ENCODE measurements around the gene ZSCAN29.

Gene ZSCAN29

DNA sequence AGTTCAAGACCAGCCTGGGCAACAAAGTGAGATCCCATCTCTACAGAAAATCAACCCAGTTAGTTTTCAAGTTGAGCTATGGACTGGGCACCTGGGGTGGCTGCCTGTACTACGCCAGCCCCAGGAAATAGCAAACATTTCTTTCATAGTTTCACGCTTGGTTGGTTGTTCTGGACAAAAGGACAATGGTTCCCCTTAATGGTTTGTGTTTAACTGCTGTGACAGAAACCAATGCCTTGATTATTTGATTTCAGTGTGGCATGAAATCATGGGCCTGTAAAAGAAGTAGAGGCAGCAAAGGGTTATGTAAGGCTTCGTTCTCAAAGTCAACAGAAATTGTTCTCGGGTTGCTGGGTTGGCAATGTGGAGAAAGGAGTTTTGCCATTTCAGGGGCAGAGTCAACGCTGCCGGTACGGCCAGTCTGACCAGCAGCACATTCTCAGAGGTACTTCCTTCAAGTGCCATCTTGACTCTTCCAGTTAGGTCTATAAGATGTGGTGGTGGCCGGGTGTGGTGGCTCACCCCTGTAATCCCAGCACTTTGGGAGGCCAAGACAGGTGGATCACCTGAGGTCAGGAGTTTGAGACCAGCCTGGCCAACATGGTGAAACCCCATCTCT lies 53.2 kb downstream of the ZSCAN29 start:
- H3K27me3 Mint-ChIP-seq: peaks cover 10% of the 10 kb centered on the region
- no peaks in the 10 kb centered on the region for H3K4me1 Mint-ChIP-seq
- no peak overlapping the region for H3K27ac Mint-ChIP-seq
- no peaks in the 10 kb centered on the region for H3K9me3 Mint-ChIP-seq
- no peaks in the 10 kb centered on the region for H3K36me3 Mint-ChIP-seq
- ATAC-seq: no peak
- H3K4me3 Mint-ChIP-seq: no peak overlapping the region

DNA sequence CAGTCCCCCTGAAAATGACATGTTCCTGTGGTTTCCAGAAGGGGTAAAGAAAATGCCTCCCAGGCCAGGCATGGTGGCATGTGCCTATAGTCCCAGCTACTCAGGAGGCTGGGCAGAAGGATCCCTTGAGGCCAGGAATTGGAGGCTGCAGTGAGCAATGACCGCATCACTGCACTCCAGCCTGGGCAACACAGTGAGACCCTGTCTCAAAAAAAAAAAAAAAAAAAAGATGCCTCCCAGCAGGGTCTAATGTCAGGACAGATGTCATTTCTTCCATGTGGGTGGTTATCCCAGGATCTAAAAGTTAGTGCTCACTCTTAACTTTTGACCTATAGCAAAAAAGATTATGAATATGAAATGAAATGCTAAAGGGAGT lies 53.9 kb downstream of the ZSCAN29 start:
- H3K4me1 Mint-ChIP-seq: no peaks in the 10 kb centered on the region
- H3K36me3 Mint-ChIP-seq: no peaks in the 10 kb centered on the region
- no peak overlapping the region for H3K27ac Mint-ChIP-seq
- ATAC-seq: no peak
- no peak overlapping the region for H3K4me3 Mint-ChIP-seq
- peaks cover 10% of the 10 kb centered on the region for H3K27me3 Mint-ChIP-seq
- H3K9me3 Mint-ChIP-seq: no peaks in the 10 kb centered on the region

DNA sequence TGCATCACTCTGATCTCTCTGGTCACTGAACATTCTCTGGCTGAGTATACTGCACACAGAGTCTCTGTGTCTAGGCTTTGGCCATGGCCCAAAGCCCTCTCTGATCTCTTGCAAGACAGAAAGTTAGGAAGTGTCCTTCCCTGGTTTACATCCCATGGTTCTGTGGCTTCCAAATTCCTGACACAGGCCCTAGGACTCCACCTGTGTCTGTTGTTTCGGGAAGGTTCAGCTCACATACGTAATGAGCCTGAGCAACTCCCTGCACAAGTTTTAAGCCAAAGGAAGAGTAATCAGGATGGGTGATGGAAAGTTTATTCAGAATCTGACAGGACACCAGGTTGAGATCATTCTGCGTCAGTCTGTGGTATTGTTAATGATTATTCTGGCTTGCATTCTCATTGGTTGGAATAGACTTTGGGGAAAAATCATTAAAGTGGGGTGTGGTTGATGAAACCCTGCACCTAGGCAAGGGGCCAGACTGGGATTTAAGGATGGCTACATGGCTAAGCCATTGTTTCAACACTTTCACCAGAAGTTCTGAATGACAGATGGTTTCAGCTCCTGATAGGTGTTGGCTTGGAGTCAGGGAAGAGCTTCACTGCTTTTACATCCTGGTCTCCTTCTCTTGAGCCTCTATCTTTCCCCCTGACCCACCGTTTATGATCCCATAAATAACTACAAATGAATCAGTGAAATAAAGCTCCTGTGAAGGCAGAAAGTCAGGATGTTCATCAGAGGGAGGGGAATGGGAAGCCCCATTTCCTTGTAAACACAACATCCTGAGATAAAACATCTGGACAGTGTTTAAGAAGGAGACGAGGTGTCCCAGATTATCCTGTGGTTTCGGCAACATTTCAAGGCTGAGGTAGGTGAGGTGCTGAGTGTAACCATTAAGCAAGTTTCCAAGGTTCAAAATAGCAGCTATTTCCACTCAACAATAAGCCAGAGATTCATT lies 54.5 kb downstream of the ZSCAN29 start:
- Mint-ChIP-seq H3K27me3 (peaks cover 10% of the 10 kb centered on the region), H3K27ac (no peak overlapping the region), H3K9me3 (no peaks in the 10 kb centered on the region), H3K4me3 (no peak overlapping the region), H3K4me1 (no peaks in the 10 kb centered on the region), H3K36me3 (no peaks in the 10 kb centered on the region)
- ATAC-seq: no peak

DNA sequence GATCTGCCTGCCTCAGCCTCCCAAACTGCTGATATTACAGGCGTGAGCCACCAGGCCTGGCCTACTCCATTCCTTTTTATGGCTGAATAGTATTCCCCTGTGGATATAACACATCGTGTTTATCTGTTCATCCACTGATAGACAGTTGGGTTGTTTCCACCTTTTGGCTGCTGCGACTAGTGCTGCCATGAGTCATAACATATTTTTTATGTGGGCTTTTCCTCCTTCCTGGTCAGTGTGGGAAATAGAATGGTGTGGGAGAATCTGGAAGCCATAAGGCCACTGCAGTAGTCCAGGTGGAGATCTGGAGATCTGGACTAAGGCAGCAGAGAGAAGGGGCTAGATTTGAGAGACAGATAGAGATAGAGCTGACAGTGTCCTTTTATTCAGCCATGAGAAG lies 56.7 kb downstream of the ZSCAN29 start:
- ATAC-seq: no peak
- peaks cover 21% of the 10 kb centered on the region for H3K27me3 Mint-ChIP-seq
- no peak overlapping the region for H3K27ac Mint-ChIP-seq
- no peaks in the 10 kb centered on the region for H3K4me1 Mint-ChIP-seq
- no peaks in the 10 kb centered on the region for H3K36me3 Mint-ChIP-seq
- no peak overlapping the region for H3K4me3 Mint-ChIP-seq
- H3K9me3 Mint-ChIP-seq: no peaks in the 10 kb centered on the region

DNA sequence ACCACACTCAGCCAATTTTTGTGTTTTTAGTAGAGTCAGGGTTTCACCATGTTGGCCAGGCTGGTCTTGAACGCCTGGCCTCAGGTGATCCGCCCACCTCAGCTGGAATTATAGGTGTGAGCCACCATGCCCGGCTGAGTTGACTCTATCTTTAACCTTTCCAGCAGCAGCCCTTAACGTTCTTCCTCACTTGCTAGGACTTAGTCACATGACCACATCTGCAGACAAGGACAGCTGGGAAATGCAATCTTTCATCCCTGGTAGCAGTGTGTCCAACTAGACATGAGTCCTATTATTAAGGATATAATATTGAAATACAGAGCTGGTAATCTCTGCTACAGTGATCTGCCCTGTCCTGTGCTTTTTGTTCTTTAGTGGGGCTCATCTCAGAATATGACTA lies 58.5 kb downstream of the ZSCAN29 start:
- Mint-ChIP-seq H3K4me1 (no peaks in the 10 kb centered on the region), H3K27ac (no peak overlapping the region), H3K36me3 (no peaks in the 10 kb centered on the region), H3K4me3 (no peak overlapping the region), H3K9me3 (no peaks in the 10 kb centered on the region), H3K27me3 (peaks cover 34% of the 10 kb centered on the region)
- no peak for ATAC-seq
